Measurements from ENCODE around the gene GPR84. TPM values are rescaled to one million over a fixed set of nuclear protein-coding genes. Genes with fewer than 3 reads are reported as not detected.
A peak's percentile ranks its signal among the peaks of the same experiment; 100 is the strongest.

GPR84 gene
- total and polyA plus RNA-seq, 3 donors from 2014 or later = 0.43 to 0.58 TPM; not detected in 1

- H3K27ac ChIP-seq = no peak overlapping the region
- DNase-seq = no peak
- H3K9me3 ChIP-seq = no peaks in the 10 kb centered on the region
- H3K36me3 ChIP-seq (ENCODE audit: low read depth, missing control alignments) = no peaks in the 10 kb centered on the region
- H3K4me1 ChIP-seq = no peaks in the 10 kb centered on the region
- intact Hi-C loops (cut with DNase I; ENCODE audit: low total_unique reads) = no loop called here
- no peaks in the 10 kb centered on the region for H3K27me3 ChIP-seq
- 93% methylated on average over 10 of the region's 10 CpGs for WGBS, 2 donors
- TF ChIP-seq CTCF (IDR thresholded peaks at IDR 0.05) (no peak), POLR2A (IDR thresholded peaks at IDR 0.05) (no peak)
- H3K4me3 ChIP-seq = no peak overlapping the region
Measured at GRCh38 chr12:54405106-54405505, 40.8 kb upstream of the GPR84 start.

- H3K4me1 ChIP-seq = no peaks in the 10 kb centered on the region
- no peak overlapping the region for H3K4me3 ChIP-seq
- no peaks in the 10 kb centered on the region for H3K9me3 ChIP-seq
- intact Hi-C loops (cut with DNase I; ENCODE audit: low total_unique reads) = no loop called here
- 71 to 84% methylated on average over 10 to 11 of the region's 11 CpGs for WGBS, 2 donors
- no peaks in the 10 kb centered on the region for H3K36me3 ChIP-seq (ENCODE audit: low read depth, missing control alignments)
- no peaks in the 10 kb centered on the region for H3K27me3 ChIP-seq
- no peak for TF ChIP-seq POLR2A (IDR thresholded peaks at IDR 0.05)
- TF ChIP-seq CTCF (IDR thresholded peaks at IDR 0.05) = peak; percentile 68 to 98 (median 90)
- peak; percentile 86 for DNase-seq
- H3K27ac ChIP-seq = no peak overlapping the region
Measured at GRCh38 chr12:54404061-54405004, 40.0 kb upstream of the GPR84 start.

- WGBS, 2 donors = 92 to 94% methylated on average over 2 of the region's 2 CpGs
- no peaks in the 10 kb centered on the region for H3K4me1 ChIP-seq
- intact Hi-C loops (cut with DNase I; ENCODE audit: low total_unique reads) = no loop called here
- H3K9me3 ChIP-seq = no peaks in the 10 kb centered on the region
- TF ChIP-seq POLR2A (IDR thresholded peaks at IDR 0.05) (no peak), CTCF (IDR thresholded peaks at IDR 0.05) (no peak)
- H3K4me3 ChIP-seq = no peak overlapping the region
- no peaks in the 10 kb centered on the region for H3K36me3 ChIP-seq (ENCODE audit: low read depth, missing control alignments)
- no peaks in the 10 kb centered on the region for H3K27me3 ChIP-seq
- DNase-seq = no peak
- no peak overlapping the region for H3K27ac ChIP-seq
Measured at GRCh38 chr12:54401119-54401518, 36.8 kb upstream of the GPR84 start.

DNA sequence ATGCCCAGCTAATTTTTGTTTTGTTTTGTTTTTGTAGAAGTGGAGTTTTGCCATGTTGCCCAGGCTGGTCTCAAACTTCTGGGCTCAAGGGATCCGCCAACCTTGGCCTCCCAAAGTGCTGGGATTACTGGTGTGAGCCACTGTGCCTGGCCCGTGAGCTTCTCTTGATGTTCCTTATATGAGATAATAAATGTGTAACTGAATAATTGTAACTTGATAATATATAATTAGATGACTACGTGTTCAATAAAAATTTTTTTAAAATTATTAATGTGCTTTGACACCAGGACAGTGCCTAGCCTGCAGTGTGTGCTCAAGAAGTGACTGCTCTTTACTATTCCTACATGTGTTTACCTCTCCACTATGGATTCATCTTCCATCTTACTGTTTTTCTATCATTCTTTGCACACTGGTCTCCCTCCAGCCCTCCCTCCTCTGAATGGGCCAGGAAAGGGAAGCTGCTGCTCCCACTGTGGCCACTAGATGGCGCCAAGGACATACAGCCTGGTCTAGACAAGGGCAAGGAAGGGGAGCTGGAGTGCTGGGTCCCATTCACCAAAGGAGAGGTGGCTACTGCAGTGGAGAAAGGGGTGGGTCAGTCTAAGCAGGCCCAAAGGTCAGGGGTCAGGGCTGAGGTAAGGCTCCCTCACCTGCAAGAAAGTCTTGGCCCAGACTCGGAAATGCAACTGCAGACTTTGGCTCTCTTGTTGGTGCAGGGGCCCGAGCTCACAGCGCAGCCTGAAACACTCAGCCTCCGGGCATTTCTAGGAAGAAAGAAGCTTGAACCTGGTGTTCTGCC, 34.9 kb upstream of the GPR84 start:
- no peak overlapping the region for H3K27ac ChIP-seq
- intact Hi-C loops (cut with DNase I; ENCODE audit: low total_unique reads) = loop anchor here (5.0 kb wide), 1 partner anchor 38 kb away; no protein-coding TSS in a partner anchor

More for the DNA sequence above, 34.9 kb upstream of the GPR84 start:
- Histone ChIP-seq H3K27me3 (no peaks in the 10 kb centered on the region), H3K9me3 (no peaks in the 10 kb centered on the region), H3K36me3 (ENCODE audit: low read depth, missing control alignments) (no peaks in the 10 kb centered on the region), H3K4me1 (no peaks in the 10 kb centered on the region), H3K4me3 (no peak overlapping the region)
- peak; percentile 92 for DNase-seq
- TF ChIP-seq POLR2A (IDR thresholded peaks at IDR 0.05) (no peak), CTCF (IDR thresholded peaks at IDR 0.05) (peak; percentile 86 to 97 (median 87))
- whole genome bisulfite sequencing, 2 donors = 73 to 78% methylated on average over 7 to 8 of the region's 8 CpGs
